ENCODE results near the gene CDKN1B.

The CDKN1B gene

DNA sequence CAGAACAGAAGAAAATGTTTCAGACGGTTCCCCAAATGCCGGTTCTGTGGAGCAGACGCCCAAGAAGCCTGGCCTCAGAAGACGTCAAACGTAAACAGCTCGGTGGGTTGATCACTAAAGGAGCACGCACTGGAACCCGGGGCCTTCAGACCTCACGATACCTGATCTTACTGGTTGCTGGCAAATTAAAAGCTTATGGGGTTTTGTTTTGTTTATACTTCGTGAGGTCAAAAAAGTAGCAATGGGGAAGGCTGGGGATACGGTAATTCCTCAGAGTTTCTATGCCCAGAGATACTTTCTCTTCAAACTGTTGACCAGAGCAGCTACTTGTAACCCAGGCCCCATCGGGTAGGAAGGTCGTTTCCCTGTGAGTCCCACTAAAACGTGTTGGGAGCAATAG, 1.7 kb downstream of the CDKN1B start:
- peak overlapping the region; percentile 98 for H3K27ac ChIP-seq (ENCODE audit: low read depth, low read length, poor library complexity, severe bottlenecking)
- peaks cover 12% of the 10 kb centered on the region for H3F3A ChIP-seq (ENCODE audit: insufficient read depth, low read length)
- H3K27me3 ChIP-seq (ENCODE audit: insufficient read depth, low read length), result no peaks in the 10 kb centered on the region

DNA sequence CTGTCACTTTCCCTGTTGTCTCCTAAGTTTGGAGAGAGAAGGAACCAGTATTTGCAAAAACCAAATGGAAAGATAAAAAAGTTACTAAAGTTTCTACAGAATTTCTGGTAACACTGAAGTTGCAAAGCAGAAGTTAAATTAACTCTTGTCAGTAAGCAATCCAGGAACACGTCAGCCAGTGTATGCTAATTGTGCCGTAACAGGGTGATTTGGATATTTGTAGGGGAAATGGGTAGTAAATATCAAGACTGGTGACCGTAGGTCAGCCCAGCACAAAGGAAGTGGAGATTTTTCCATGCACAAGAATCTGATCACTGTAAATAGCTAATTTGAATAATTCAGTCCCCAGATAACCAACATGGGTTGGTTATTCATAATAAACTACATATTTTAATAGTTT, 2.3 kb downstream of the CDKN1B start:
- H3K9me3 ChIP-seq (ENCODE audit: low read length), result no peaks in the 10 kb centered on the region
- H3K4me1 ChIP-seq (ENCODE audit: insufficient read depth, low read length, severe bottlenecking), result peaks cover 73% of the 10 kb centered on the region
- H3K4me3 ChIP-seq (ENCODE audit: low read depth, low read length, poor library complexity, severe bottlenecking), result peak overlapping the region; percentile 88
- H4K20me1 ChIP-seq (ENCODE audit: insufficient read depth, low read length), result no peaks in the 10 kb centered on the region
- H3K79me2 ChIP-seq (ENCODE audit: insufficient read depth, low read length), result peaks cover 32% of the 10 kb centered on the region
- TF ChIP-seq EZH2 (IDR thresholded peaks at IDR 0.05; ENCODE audit: borderline replicate concordance, low read length), result no peak
- TF ChIP-seq, protein P1, sequence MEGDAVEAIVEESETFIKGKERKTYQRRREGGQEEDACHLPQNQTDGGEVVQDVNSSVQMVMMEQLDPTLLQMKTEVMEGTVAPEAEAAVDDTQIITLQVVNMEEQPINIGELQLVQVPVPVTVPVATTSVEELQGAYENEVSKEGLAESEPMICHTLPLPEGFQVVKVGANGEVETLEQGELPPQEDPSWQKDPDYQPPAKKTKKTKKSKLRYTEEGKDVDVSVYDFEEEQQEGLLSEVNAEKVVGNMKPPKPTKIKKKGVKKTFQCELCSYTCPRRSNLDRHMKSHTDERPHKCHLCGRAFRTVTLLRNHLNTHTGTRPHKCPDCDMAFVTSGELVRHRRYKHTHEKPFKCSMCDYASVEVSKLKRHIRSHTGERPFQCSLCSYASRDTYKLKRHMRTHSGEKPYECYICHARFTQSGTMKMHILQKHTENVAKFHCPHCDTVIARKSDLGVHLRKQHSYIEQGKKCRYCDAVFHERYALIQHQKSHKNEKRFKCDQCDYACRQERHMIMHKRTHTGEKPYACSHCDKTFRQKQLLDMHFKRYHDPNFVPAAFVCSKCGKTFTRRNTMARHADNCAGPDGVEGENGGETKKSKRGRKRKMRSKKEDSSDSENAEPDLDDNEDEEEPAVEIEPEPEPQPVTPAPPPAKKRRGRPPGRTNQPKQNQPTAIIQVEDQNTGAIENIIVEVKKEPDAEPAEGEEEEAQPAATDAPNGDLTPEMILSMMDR (IDR thresholded peaks at IDR 0.05; ENCODE audit: low read length), result no peak
- peaks cover 40% of the 10 kb centered on the region for H3K36me3 ChIP-seq (ENCODE audit: insufficient read depth, low read length)
- peak overlapping the region; percentile 92 for H3K9ac ChIP-seq (ENCODE audit: low read length)
- H3K27ac ChIP-seq (ENCODE audit: low read depth, low read length, poor library complexity, severe bottlenecking), result peak overlapping the region; percentile 98
- H3K27me3 ChIP-seq (ENCODE audit: insufficient read depth, low read length), result no peaks in the 10 kb centered on the region
- no peaks in the 10 kb centered on the region for H3K9me2 ChIP-seq (ENCODE audit: low read depth, low read length)
- H3F3A ChIP-seq (ENCODE audit: insufficient read depth, low read length), result peaks cover 12% of the 10 kb centered on the region
- H3K4me2 ChIP-seq (ENCODE audit: low read length), result peak overlapping the region; percentile 83
- H2AFZ ChIP-seq (ENCODE audit: low read length), result no peak overlapping the region

More for the DNA sequence above, 1.7 kb downstream of the CDKN1B start:
- H3K4me2 ChIP-seq (ENCODE audit: low read length), result peak overlapping the region; percentile 83
- peak overlapping the region; percentile 88 for H3K4me3 ChIP-seq (ENCODE audit: low read depth, low read length, poor library complexity, severe bottlenecking)
- H2AFZ ChIP-seq (ENCODE audit: low read length), result no peak overlapping the region
- H3K9me2 ChIP-seq (ENCODE audit: low read depth, low read length), result no peaks in the 10 kb centered on the region
- peaks cover 40% of the 10 kb centered on the region for H3K36me3 ChIP-seq (ENCODE audit: insufficient read depth, low read length)
- peaks cover 32% of the 10 kb centered on the region for H3K79me2 ChIP-seq (ENCODE audit: insufficient read depth, low read length)
- H4K20me1 ChIP-seq (ENCODE audit: insufficient read depth, low read length), result no peaks in the 10 kb centered on the region
- peak overlapping the region; percentile 92 for H3K9ac ChIP-seq (ENCODE audit: low read length)
- no peaks in the 10 kb centered on the region for H3K9me3 ChIP-seq (ENCODE audit: low read length)
- TF ChIP-seq EZH2 (IDR thresholded peaks at IDR 0.05; ENCODE audit: borderline replicate concordance, low read length), result no peak
- TF ChIP-seq, protein P1 (IDR thresholded peaks at IDR 0.05; ENCODE audit: low read length), result no peak
- H3K4me1 ChIP-seq (ENCODE audit: insufficient read depth, low read length, severe bottlenecking), result peaks cover 79% of the 10 kb centered on the region

DNA sequence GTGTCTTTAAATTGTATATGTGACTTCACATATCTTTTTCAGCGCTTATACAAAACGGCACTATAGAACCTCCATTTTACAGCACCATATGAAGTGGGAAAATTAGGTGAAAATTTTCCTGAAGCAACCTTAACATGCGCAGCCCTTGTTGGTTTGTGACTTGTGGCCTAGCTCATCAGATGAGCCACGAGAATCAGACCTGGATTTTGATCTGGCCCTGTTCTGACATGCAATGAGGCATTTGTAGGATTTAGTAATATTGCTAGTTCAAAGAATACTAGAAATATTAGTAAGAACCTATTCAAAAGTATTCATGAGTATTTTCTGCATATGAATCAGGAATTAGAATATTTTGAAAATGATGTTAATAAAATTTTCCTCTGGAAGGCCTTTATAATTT, 2.9 kb downstream of the CDKN1B start:
- Histone ChIP-seq H3K9ac (ENCODE audit: low read length) (peak overlapping the region; percentile 92), H3K36me3 (ENCODE audit: insufficient read depth, low read length) (peaks cover 40% of the 10 kb centered on the region), H3K27ac (ENCODE audit: low read depth, low read length, poor library complexity, severe bottlenecking) (peak overlapping the region; percentile 98), H3K4me3 (ENCODE audit: low read depth, low read length, poor library complexity, severe bottlenecking) (peak overlapping the region; percentile 88), H3F3A (ENCODE audit: insufficient read depth, low read length) (peaks cover 12% of the 10 kb centered on the region), H2AFZ (ENCODE audit: low read length) (no peak overlapping the region), H3K4me2 (ENCODE audit: low read length) (peak overlapping the region; percentile 83), H3K4me1 (ENCODE audit: insufficient read depth, low read length, severe bottlenecking) (peaks cover 67% of the 10 kb centered on the region), H3K27me3 (ENCODE audit: insufficient read depth, low read length) (no peaks in the 10 kb centered on the region), H3K79me2 (ENCODE audit: insufficient read depth, low read length) (peaks cover 32% of the 10 kb centered on the region), H4K20me1 (ENCODE audit: insufficient read depth, low read length) (no peaks in the 10 kb centered on the region), H3K9me3 (ENCODE audit: low read length) (no peaks in the 10 kb centered on the region), H3K9me2 (ENCODE audit: low read depth, low read length) (no peaks in the 10 kb centered on the region)
- TF ChIP-seq, protein P1 (IDR thresholded peaks at IDR 0.05; ENCODE audit: low read length), result no peak
- no peak for TF ChIP-seq EZH2 (IDR thresholded peaks at IDR 0.05; ENCODE audit: borderline replicate concordance, low read length)
